Testis (tissue), 3 donors: ENCODE results near the gene ZNF362. TPM values are rescaled to one million over a fixed set of nuclear protein-coding genes. Genes with fewer than 3 reads are reported as not detected.

ENCODE experiments used
- DNase-seq: peaks from one replicate; pipeline ENCODE4 v3.0.0-alpha.2; 2019
- H3K27ac ChIP-seq, 2 donors: fragments of 200-600 bp; sonication (generic); one replicate each; pipeline ENCODE4 v1.5.1; 2019
- H3K27me3 ChIP-seq: fragments of 200-600 bp; sonication (generic); one replicate; pipeline ENCODE4 v1.5.1; 2019
- H3K36me3 ChIP-seq: fragments of 200-600 bp; sonication (generic); one replicate; pipeline ENCODE4 v1.5.1; 2017; ENCODE audit warnings: low read depth; ENCODE audit errors: missing control alignments
- H3K4me1 ChIP-seq: fragments of 200-600 bp; sonication (generic); one replicate; pipeline ENCODE4 v1.5.1; 2019
- H3K4me3 ChIP-seq, 2 donors: fragments of 200-600 bp; sonication (generic); one replicate each; pipeline ENCODE4 v1.5.1; 2017 to 2019
- H3K9me3 ChIP-seq: fragments of 200-600 bp; sonication (generic); one replicate; pipeline ENCODE4 v1.5.1; 2017
- POLR2A ChIP-seq: fragments of 450-650 bp; IDR thresholded peaks from one replicate; pipeline ENCODE4 v1.6.1; 2017; ENCODE audit warnings: antibody characterized with exemption, mild to moderate bottlenecking, moderate library complexity
- WGBS, 2 donors: methylation state at CpG; one replicate each; pipeline ENCODE4 v1.1.5; 2018; 5-methylcytosine and 5-hydroxymethylcytosine counted together
- intact Hi-C: fragments of 100-400 bp; cut with DNase I; formaldehyde crosslinking; loops from one replicate; pipeline ENCODE4 v1.15.1; 2023; ENCODE audit warnings: low total_unique reads
- polyA plus RNA-seq: library from polyadenylated mRNA; stranded (reverse); fragments of 350-450 nt; fragmentation: Illumina TruSeq; extraction: RNeasy Lipid Tissue Mini Kit (QIAGEN cat#74804); gene quantifications from one replicate; pipeline ENCODE4 v1.2.3, GENCODE V29; 2014; ENCODE audit warnings: low read depth, low replicate concordance; ENCODE audit not compliant: insufficient read depth
- total RNA-seq, 2 donors: library from RNA; depleted of rRNA; stranded (reverse); fragments of >200 nt; gene quantifications; one replicate each; pipeline ENCODE4 v1.2.3, GENCODE V29; 2016
- TF ChIP-seq, protein P1 (sequence below), 3 experiments: fragments of 450-650 bp in 2 of 3; fragments of 200-600 bp in 1 of 3; sonication (generic) in 1 of 3; IDR thresholded peaks; one replicate each; pipeline ENCODE4 v1.5.1; 2016 to 2019; ENCODE audit warnings: antibody characterized with exemption in 3 of 3, mild to moderate bottlenecking in 2 of 3, moderate library complexity in 1 of 3

Gene ZNF362
- total and polyA plus RNA-seq, 3 donors from 2014 or later = 16.3 to 28.6 (median 26.6) TPM

DNA sequence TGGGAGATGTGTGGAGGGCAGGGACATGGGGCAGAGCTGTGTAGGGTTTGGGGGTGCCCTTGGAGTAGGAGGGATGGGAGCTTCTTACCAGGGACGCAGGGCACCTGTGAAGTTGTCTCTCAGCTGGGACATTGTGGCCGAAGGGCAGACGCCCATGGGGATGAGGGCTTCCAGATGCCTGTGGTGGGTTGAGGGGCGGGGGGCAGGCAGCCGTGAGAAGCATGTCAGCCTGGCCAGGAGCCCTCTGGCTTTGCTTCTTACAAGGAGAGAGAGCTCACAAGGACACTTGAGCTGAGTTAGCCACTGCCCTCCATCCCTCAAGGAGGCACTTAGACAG is 56.1 kb downstream of the ZNF362 start:
- intact Hi-C loops = no loop called here
- Histone ChIP-seq H3K4me3 (no peak overlapping the region), H3K9me3 (no peaks in the 10 kb centered on the region), H3K27me3 (no peaks in the 10 kb centered on the region), H3K4me1 (no peaks in the 10 kb centered on the region), H3K36me3 (no peaks in the 10 kb centered on the region), H3K27ac (no peak overlapping the region)
- WGBS, 2 donors = 76 to 96% methylated on average over 4 to 5 of the region's 5 CpGs
- TF ChIP-seq, protein P1, sequence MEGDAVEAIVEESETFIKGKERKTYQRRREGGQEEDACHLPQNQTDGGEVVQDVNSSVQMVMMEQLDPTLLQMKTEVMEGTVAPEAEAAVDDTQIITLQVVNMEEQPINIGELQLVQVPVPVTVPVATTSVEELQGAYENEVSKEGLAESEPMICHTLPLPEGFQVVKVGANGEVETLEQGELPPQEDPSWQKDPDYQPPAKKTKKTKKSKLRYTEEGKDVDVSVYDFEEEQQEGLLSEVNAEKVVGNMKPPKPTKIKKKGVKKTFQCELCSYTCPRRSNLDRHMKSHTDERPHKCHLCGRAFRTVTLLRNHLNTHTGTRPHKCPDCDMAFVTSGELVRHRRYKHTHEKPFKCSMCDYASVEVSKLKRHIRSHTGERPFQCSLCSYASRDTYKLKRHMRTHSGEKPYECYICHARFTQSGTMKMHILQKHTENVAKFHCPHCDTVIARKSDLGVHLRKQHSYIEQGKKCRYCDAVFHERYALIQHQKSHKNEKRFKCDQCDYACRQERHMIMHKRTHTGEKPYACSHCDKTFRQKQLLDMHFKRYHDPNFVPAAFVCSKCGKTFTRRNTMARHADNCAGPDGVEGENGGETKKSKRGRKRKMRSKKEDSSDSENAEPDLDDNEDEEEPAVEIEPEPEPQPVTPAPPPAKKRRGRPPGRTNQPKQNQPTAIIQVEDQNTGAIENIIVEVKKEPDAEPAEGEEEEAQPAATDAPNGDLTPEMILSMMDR (IDR thresholded peaks at IDR 0.05) = no peak
- no peak for TF ChIP-seq POLR2A
- no peak for DNase-seq

DNA sequence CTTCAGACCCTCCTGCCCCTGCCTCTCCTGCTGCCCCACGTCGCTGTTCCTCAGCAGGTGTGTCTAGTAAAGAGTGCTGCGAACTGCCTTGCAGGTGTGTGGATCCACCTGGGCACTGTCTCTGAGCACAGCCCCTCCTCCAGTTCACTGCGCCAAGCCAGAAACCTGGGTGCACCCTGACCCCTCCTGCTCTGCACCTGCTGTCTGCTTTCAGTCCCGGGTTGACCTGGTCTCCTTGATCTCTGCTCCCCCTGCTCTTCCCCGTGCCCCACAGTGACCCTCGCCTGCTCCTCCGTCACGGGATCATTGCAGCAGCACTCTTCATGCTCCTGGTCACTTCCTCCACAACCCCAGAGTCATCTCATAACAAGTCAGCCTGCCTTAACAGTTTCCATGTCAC is 58.1 kb downstream of the ZNF362 start:
- Histone ChIP-seq H3K36me3 (no peaks in the 10 kb centered on the region), H3K9me3 (no peaks in the 10 kb centered on the region), H3K27ac (no peak overlapping the region), H3K4me1 (no peaks in the 10 kb centered on the region), H3K4me3 (no peak overlapping the region), H3K27me3 (no peaks in the 10 kb centered on the region)
- DNase-seq = no peak
- TF ChIP-seq POLR2A = no peak
- TF ChIP-seq, protein P1 (IDR thresholded peaks at IDR 0.05) = no peak
- intact Hi-C loops = no loop called here
- WGBS, 2 donors = 90 to 95% methylated on average over 9 of the region's 9 CpGs

GRCh38 chr1:33316601-33317000 is 60.3 kb downstream of the ZNF362 start:
- Histone ChIP-seq H3K4me3 (no peak overlapping the region), H3K27ac (no peak overlapping the region), H3K9me3 (no peaks in the 10 kb centered on the region), H3K36me3 (no peaks in the 10 kb centered on the region), H3K4me1 (no peaks in the 10 kb centered on the region), H3K27me3 (no peaks in the 10 kb centered on the region)
- no peak for DNase-seq
- WGBS, 2 donors = 88 to 93% methylated on average over 2 of the region's 2 CpGs
- TF ChIP-seq, protein P1 (IDR thresholded peaks at IDR 0.05) = no peak
- TF ChIP-seq POLR2A = no peak
- intact Hi-C loops = no loop called here

DNA sequence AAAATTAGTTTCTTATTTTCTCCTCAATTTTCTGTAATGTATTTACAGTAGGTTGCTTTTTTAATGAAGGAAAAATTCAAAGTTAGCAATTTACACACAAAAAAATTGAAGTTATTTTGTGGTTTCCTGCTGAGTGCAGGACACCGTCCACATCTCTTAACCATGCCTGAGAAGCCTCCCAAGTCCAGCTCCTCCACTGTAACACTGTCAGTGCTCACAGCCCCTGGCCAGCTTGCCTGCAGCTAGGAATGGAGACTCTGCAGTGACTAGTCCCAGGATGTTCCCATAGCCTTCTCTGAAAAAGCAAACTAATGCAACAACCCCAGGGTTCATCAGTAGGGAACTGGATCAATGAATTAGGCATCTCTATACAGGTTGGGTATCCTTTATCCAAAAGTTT is 61.1 kb downstream of the ZNF362 start:
- Histone ChIP-seq H3K36me3 (no peaks in the 10 kb centered on the region), H3K4me1 (no peaks in the 10 kb centered on the region), H3K9me3 (no peaks in the 10 kb centered on the region), H3K27ac (no peak overlapping the region), H3K4me3 (no peak overlapping the region), H3K27me3 (no peaks in the 10 kb centered on the region)
- no peak for TF ChIP-seq POLR2A
- TF ChIP-seq, protein P1 (IDR thresholded peaks at IDR 0.05) = no peak
- no peak for DNase-seq
- intact Hi-C loops = no loop called here
- 70 to 81% methylated on average over 1 of the region's 1 CpG for WGBS, 2 donors

- 62 to 79% methylated on average over 6 of the region's 6 CpGs for WGBS, 2 donors
These were observed 61.7 kb downstream of the ZNF362 start for GRCh38 chr1:33317946-33318345.

More at GRCh38 chr1:33317946-33318345, 61.7 kb downstream of the ZNF362 start:
- no peak for DNase-seq
- no peak for TF ChIP-seq POLR2A
- TF ChIP-seq, protein P1 (IDR thresholded peaks at IDR 0.05) = no peak
- H3K27me3 ChIP-seq = no peaks in the 10 kb centered on the region
- no peaks in the 10 kb centered on the region for H3K4me1 ChIP-seq
- intact Hi-C loops = no loop called here
- H3K36me3 ChIP-seq = no peaks in the 10 kb centered on the region
- no peaks in the 10 kb centered on the region for H3K9me3 ChIP-seq
- no peak overlapping the region for H3K27ac ChIP-seq
- no peak overlapping the region for H3K4me3 ChIP-seq
